Spleen (tissue), 7 donors: ENCODE measurements around the gene LDLRAD2.

Experiments
- POLR2A ChIP-seq, 3 donors: fragments of 450-650 bp; IDR thresholded peaks; one replicate each; pipeline ENCODE4 v1.5.1; 2017; ENCODE audit warnings: antibody characterized with exemption in 3 of 3, mild to moderate bottlenecking in 1 of 3
- POLR2AphosphoS5 ChIP-seq, 3 donors: sonication (generic); formaldehyde crosslinking; IDR thresholded peaks; one replicate each; pipeline ENCODE4 v1.5.1; 2017; ENCODE audit warnings: antibody characterized with exemption in 3 of 3
- TF ChIP-seq, protein P1 (sequence below), 11 experiments: fragments of 200-600 bp in 7 of 11; fragments of 450-650 bp in 4 of 11; sonication (generic) in 4 of 11; IDR thresholded peaks in 8 of 11; conservative IDR thresholded peaks in 3 of 11; 1 replicate in 7 of 11; 2 replicates in 4 of 11; pipeline versions ENCODE4 v1.4.0 to v1.8.0; 2016 to 2021; ENCODE audit warnings: antibody characterized with exemption in 11 of 11, inconsistent platforms in 4 of 11, mild to moderate bottlenecking in 1 of 11
- donor health status: DM: no; HTN: no; CAD: no; lungs with moderate emphysema.
- donor health status: DM: no; HTN: no; CAD: no.
- donor health status: DM: no; HTN: no; CAD: no.

DNA sequence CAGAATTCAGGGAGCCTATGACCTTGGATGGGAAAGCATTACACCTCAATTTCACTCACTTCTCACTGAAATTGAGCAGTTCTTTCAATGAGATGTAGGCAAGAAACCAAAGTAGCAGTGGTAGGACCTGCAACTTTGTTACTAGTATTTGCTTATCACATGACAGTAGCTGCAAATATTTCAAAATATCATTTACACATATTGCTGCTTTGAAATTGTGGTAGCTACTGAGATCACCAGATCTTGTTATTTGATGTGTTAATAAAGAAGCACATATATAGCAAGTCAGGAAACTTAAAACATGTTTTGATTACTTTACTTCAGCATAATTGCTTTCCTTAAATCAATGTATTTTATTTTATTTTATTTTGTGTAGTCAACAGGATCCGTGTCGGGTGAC lies 12.9 kb downstream of the LDLRAD2 start:
- TF ChIP-seq, protein P1, sequence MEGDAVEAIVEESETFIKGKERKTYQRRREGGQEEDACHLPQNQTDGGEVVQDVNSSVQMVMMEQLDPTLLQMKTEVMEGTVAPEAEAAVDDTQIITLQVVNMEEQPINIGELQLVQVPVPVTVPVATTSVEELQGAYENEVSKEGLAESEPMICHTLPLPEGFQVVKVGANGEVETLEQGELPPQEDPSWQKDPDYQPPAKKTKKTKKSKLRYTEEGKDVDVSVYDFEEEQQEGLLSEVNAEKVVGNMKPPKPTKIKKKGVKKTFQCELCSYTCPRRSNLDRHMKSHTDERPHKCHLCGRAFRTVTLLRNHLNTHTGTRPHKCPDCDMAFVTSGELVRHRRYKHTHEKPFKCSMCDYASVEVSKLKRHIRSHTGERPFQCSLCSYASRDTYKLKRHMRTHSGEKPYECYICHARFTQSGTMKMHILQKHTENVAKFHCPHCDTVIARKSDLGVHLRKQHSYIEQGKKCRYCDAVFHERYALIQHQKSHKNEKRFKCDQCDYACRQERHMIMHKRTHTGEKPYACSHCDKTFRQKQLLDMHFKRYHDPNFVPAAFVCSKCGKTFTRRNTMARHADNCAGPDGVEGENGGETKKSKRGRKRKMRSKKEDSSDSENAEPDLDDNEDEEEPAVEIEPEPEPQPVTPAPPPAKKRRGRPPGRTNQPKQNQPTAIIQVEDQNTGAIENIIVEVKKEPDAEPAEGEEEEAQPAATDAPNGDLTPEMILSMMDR (IDR thresholded peaks at IDR 0.05 in 8 of 11, conservative IDR thresholded peaks at IDR 0.05 in 3 of 11) = no peak
- no peak for TF ChIP-seq POLR2A (IDR thresholded peaks at IDR 0.05)
- TF ChIP-seq POLR2AphosphoS5 (IDR thresholded peaks at IDR 0.05) = no peak
